Right lobe of liver (tissue), 4 donors: ENCODE data around the gene GMDS.

Source experiments
- POLR2A ChIP-seq: fragments of 450-650 bp; IDR thresholded peaks from one replicate; pipeline ENCODE4 v1.6.1; 2017; ENCODE audit warnings: antibody characterized with exemption, mild to moderate bottlenecking
- TF ChIP-seq, protein P1 (sequence below), 4 donors: fragments of 200-600 bp in 3 of 4; fragments of 450-650 bp in 1 of 4; IDR thresholded peaks; one replicate each; pipeline versions ENCODE4 v1.5.1 to v1.8.0; 2016 to 2022; ENCODE audit warnings: antibody characterized with exemption in 4 of 4, mild to moderate bottlenecking in 2 of 4
- donor health status: DM: no; HTN: no; CAD: no.
- donor health status: DM: no; HTN: no; CAD: no.
- donor health status: DM: no; HTN: yes; CAD: no.

DNA sequence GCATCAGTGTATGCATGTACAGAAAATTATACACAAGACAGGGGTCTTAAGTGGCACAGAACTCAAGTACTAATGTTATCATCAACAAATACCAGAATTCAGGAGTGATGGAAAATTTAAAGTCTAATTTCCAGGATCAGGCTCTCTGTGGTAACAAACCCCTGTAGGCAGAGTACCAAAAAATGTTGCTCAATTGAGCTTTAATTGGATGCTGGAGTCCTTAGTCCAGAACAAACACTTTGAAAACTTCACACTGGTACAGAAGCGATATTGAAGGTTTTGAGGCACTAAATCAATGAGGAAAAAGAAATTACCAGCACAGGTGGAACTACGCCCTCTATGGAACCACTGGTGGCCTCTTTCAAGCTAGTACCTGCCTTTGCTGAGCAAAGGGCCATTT lies 522.6 kb downstream of the GMDS start:
- TF ChIP-seq POLR2A, result no peak
- TF ChIP-seq, protein P1, sequence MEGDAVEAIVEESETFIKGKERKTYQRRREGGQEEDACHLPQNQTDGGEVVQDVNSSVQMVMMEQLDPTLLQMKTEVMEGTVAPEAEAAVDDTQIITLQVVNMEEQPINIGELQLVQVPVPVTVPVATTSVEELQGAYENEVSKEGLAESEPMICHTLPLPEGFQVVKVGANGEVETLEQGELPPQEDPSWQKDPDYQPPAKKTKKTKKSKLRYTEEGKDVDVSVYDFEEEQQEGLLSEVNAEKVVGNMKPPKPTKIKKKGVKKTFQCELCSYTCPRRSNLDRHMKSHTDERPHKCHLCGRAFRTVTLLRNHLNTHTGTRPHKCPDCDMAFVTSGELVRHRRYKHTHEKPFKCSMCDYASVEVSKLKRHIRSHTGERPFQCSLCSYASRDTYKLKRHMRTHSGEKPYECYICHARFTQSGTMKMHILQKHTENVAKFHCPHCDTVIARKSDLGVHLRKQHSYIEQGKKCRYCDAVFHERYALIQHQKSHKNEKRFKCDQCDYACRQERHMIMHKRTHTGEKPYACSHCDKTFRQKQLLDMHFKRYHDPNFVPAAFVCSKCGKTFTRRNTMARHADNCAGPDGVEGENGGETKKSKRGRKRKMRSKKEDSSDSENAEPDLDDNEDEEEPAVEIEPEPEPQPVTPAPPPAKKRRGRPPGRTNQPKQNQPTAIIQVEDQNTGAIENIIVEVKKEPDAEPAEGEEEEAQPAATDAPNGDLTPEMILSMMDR (IDR thresholded peaks at IDR 0.05), result no peak
